HG03439 (cell line): ENCODE data around the gene PLPPR1.
"Not testable (repeated sequence)": the region's sequence is repeated elsewhere in the genome, so short reads cannot be mapped to it uniquely, and the experiment has no call there.

Experiments used
- ATAC-seq: cut with Tn5 transposase; IDR thresholded peaks from one replicate; pipeline ENCODE4 v1.9.1; 2021; ENCODE audit warnings: mild to moderate bottlenecking, moderate library complexity; ENCODE audit not compliant: unreplicated experiment

Gene PLPPR1

GRCh38 chr9:101028346-101029314, at the start of gene PLPPR1:
TSS of gene PLPPR1 (plus strand) at chr9:101028727.
- no peak for ATAC-seq

DNA sequence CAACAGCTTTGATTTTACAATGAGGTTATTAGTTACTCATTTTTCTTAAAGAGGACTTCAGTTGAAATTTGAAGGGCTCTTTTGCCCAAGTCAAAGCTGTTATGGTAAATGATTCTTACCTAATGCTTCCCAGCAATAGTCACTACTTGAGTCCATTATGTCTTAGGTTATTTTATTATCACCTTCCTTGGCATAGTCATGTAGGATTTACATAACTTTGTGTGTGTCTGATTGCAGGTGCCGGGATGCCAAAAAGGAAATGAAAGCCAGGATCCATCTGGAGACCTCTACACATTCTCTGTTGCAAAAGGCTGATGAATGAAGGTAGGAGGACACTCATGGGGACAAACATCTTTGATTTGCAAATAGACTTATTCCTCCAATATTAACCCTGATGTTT, 38.8 kb upstream of the PLPPR1 start:
- ATAC-seq: no peak

DNA sequence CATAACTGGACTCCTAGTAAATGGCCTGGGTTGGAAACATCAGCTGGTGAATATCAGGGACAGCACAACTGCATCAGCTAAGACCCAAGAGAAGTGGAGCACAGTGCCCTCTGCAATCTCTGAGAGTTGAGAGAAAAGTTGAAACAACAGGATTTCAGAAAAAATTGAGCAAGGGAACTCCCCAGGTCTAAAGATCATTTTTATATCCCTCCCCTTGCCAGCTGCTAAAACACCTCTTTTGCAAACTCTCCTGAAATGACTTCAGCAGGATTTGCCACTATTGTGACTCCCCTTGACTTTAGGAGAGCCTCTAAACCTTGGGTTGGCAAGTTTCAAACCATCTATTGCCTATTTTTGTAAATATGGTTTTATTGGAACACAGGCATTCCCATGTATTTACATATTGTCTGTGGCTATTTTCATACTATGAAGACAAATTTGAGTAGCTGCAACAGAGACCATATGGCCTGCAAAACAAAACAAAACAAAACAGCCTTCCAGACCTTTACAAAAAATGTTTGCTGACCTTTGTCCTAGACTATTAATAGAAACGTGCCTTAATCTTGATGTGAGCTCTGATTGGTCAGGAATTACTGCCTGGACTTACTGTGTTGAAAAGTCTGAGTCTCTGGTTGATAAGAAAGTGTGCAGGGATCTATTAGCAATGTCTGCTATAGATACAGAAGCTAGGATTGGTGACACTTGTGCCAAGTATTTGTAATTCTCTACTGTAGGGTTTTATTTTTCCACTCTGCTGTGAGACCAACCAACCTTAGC, 37.7 kb upstream of the PLPPR1 start:
- ATAC-seq: no peak

DNA sequence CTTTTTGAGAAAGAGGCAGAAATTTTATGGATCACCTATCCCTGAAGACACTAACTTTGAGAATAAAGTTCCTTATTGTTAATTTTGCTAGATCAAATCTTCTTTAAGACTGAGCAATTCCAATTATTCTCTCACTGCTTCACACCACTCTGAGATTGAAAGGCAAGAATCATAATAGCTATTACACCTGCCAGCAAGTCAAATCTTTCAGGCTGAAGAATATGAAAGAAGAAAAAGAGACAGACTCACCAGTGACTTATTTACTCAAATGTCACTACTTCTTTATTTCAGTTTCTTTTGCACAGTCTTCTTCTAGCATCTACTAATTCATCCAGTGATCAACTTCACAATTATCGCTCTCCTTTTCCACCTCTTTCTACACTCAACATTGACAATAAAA, 35.9 kb upstream of the PLPPR1 start:
- no peak for ATAC-seq

DNA sequence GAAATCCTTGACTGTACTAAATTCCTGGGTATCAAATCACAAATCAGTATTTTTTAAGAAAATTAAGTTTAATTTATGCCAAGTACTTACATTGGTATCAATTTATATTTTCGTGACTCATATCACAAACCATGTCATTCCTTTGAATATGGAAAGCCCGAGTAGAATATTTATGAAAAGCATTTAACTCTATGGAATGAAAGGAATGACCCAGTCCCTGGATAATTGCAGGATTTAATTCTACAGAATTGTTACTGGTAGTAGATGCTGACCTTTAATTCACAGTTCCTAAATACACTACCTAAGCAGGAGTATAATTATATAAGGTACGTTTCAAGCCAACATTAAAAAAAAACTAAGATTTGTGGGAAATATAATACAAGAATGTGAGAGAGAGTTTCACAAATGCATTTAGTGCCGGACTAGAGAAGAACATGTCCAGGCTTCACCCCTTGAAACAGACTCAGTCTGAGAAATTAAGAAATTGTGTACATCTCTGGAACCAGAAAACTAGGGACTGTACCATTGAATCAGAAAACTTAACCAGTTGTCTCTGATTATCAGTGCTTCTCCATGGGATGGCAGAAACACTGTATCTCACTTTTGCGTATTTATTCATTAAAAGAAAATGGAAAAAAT, 28.5 kb upstream of the PLPPR1 start:
- no peak for ATAC-seq

DNA sequence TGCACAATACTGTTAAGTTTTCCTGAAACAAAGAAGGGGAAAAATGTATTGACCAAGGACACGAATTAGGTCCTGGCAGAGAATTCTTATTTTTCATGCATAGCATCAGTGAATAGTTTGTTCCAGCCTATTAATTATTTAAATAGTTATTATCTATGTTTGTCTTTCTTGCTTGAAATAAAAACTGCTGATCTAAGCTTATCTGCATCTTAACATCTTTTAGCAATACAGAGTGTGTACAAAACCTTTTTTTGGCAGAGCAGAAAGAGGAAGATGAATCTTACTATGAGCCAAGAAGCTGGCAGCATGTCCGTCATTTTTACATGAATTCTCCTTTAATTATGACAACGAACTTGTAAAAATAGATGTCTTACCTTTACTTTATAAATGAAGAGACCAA, 23.3 kb upstream of the PLPPR1 start:
- no peak for ATAC-seq

- ATAC-seq: no peak
Observed at GRCh38 chr9:101014566-101014965, 14.0 kb upstream of the PLPPR1 start.

DNA sequence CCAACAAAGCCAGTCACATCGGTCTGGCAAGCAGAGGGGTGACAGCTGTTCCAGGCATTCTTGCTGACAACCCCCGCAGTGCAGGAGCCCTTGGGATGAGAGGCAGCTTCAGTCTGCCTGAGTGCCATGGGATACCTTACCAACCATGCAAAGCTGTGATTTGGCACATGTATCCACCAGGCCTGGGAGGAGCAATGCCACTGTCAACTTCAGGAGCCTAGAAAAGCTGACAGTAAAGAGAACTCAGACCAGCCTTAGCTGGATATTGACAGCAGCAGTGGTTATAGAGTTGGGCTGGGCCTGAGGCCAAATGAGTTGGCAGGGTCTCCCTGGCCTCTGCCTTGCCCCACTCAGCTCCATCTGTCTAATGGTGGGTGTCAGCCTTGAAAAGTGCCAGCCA, 10.1 kb upstream of the PLPPR1 start:
- no peak for ATAC-seq

GRCh38 chr9:101022704-101023103, 5.8 kb upstream of the PLPPR1 start:
- no peak for ATAC-seq

DNA sequence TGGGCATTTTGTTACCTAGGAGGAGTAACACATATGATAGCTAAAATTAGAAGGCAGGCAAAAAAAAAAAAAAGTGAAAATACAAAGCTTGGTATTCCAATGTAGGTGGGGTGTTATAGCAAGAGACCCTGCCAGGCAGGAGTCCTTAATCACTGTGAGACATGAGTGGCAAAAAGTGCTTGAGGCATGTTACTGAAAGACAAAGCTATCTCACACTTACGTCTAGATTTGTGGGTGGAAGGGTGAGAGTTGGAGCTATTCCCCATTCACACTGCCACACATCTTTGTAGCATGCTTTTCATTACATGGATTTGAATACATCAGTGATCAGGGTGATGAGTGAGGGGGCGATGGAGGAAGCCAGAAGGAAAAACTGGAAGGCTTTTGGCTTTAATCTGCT, 2.6 kb upstream of the PLPPR1 start:
- no peak for ATAC-seq

GRCh38 chr9:101026824-101027223, 1.7 kb upstream of the PLPPR1 start:
- no peak for ATAC-seq

DNA sequence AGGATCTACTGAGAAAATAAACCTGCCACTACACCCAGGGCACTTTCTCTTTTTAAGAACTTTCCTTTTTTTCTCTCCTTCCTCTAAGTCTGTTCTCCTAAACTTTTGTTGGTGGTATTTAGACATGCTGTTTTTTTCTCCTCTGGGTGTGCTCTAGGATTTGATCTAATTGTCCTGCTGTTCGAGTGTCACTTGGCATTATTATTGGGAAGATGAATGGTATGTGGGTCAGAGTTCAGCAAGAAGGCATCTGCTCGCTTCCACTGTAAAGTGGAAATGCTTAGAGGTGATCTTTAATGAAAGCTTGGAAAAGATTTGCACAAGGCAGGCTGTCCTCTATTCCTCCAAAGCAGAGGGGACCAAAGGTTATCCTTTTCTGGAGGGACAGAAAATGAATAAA, 1.3 kb upstream of the PLPPR1 start:
- no peak for ATAC-seq

GRCh38 chr9:101027733-101028345, 688 bp upstream of the PLPPR1 start:
- ATAC-seq: no peak

DNA sequence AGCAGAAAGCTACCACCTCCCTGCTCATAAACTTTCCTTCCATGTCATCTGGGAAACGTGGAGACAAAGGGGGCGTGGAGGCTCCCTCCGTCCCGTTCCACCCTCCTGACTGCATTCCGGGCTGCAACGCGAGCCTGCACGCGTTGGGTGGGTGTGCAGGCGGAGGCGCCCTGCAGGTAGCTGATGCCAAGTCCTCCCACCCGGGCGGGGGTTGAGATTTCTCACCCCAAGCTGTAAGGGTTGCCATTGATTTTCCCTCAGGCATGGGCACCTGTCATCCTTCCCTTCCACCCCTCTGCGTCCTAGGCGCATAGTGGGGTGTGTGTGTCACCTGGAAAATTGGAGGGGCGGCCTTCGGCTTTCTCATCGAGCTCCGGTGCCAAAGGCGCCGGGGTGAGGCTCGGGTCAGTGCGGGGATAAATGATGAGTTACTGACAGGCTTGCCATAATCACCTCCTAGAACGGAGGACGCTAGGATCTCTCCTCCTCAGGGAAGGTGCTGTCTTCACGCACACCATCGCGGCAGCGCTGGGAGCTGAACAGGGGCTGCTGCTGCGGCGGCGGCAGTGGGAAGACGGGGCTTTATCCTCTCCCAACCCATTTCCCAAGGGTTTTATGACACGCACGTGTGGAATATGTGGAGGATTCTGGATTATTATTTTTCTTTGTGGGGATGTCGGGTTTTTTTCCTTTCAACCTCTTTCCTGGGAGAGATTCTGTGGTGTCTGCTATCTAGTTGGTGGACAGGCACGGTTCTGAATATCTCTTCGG, 973 bp downstream of the PLPPR1 start:
- no peak for ATAC-seq

DNA sequence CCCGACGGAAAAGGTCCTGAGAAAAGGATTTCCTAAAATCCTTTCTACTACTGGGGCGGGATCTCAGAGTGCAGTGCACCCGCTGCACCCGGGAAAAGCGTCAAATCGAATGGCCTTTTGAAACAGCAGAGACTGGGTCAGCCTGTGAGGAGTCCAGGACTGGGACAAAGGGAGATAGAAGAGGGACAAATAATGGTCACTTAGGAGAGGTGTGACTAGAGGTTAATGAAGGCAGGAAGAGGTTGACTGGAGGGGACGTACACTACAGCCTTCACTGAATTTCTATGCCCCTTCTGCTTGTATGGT, 1.5 kb downstream of the PLPPR1 start:
- no peak for ATAC-seq

DNA sequence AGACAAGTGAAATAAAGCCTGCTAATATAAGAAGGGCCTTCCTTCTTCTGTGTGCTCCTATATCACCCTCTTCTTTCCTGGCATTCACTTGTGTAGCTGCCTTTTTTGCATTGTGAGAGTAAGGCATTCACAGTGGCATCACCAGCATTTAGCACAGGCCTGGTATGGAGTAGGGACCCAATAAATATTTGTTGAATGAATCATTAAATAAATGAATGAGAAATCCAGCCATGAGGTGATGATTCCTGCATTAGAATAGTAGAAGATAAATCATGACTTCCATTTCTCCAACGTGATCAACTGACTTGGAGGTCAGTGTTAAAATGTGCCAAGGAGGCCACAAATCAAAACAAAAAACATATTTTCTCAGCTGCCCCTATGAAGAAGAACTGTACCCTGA, 3.9 kb downstream of the PLPPR1 start:
- ATAC-seq: no peak

DNA sequence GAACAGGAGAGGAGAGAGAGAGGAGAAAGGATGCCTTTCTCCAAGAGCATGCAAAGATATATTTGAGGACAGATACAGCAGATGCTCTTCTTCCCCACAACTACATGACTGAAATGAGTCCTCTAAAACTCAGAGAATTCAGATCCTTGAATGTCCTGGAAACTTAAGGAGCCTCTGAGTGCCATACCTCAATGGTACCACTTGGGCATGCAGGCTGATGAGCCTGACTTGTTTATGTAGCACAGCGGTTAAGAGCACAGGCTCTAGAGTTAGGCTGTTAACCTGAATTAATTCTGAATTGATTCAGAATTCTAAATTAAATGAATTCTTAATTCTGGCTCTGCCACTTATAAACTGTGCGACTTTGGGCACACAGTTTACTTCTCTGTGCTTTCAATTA, 5.7 kb downstream of the PLPPR1 start:
- no peak for ATAC-seq

- no peak for ATAC-seq
Observed at GRCh38 chr9:101035098-101035497, 6.6 kb downstream of the PLPPR1 start.

GRCh38 chr9:101037430-101037829, 8.9 kb downstream of the PLPPR1 start:
- no peak for ATAC-seq

DNA sequence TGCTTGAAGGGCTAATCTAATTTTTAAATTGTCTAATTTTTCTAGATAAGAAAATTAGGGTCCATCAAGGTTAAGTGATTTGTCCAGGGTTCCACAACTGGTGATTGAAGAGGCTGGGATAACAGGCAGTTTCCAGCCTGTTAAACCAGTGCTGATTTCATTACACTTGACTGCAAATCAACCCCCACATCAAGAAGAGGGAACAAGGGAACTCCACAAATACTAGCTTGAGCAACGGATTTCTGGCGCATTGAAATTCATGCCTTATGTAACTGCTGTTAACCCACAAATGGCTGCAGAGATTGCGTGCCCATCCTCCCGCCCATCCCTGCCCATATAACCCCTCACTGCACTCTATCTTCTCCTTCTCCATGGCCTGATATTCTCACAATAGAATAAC, 10.0 kb downstream of the PLPPR1 start:
- ATAC-seq: no peak

GRCh38 chr9:101039581-101039980, 11.1 kb downstream of the PLPPR1 start:
- not testable (repeated sequence) for ATAC-seq
